HepG2 (cell line): ENCODE data around the gene ANKRD11. TPM values are rescaled to one million over a fixed set of nuclear protein-coding genes. Genes with fewer than 3 reads are reported as not detected.

ENCODE experiments used
- ATM ChIP-seq: fragments of 450-650 bp; IDR thresholded peaks from 2 replicates; pipeline ENCODE4 v1.7.1; 2017; ENCODE audit warnings: mild to moderate bottlenecking, borderline replicate concordance
- DMTF1 ChIP-seq: sonication (generic); formaldehyde crosslinking; IDR thresholded peaks from 2 replicates; pipeline ENCODE4 v1.4.0; 2020; ENCODE audit warnings: mild to moderate bottlenecking, missing genetic modification reagents
- HNF4G ChIP-seq, 2 experiments: sonication (generic) in 1 of 2; formaldehyde crosslinking in 1 of 2; IDR thresholded peaks; 2 replicates each; pipeline versions ENCODE4 v1.4.0 to v1.6.1; 2011 to 2020; ENCODE audit warnings: borderline replicate concordance in 2 of 2, low read depth in 2 of 2, mild to moderate bottlenecking in 2 of 2, low read length in 1 of 2, missing genetic modification reagents in 1 of 2, moderate library complexity in 1 of 2
- MIER2 ChIP-seq: IDR thresholded peaks from 2 replicates; pipeline ENCODE4 v1.6.1; 2016; ENCODE audit warnings: missing biosample characterization, missing genetic modification reagents
- NR1H2 ChIP-seq: sonication (generic); formaldehyde crosslinking; IDR thresholded peaks from 2 replicates; pipeline ENCODE4 v1.8.1; 2022; ENCODE audit warnings: low read depth, missing genetic modification reagents, borderline replicate concordance
- SPEN ChIP-seq: sonication (generic); formaldehyde crosslinking; IDR thresholded peaks from 2 replicates; pipeline ENCODE4 v1.5.1; 2020; ENCODE audit warnings: low read depth, mild to moderate bottlenecking, missing genetic modification reagents
- TCF12 ChIP-seq, 2 experiments: fragments of 450-650 bp in 1 of 2; sonication (generic) in 1 of 2; formaldehyde crosslinking in 1 of 2; IDR thresholded peaks; 2 replicates each; pipeline versions ENCODE4 v1.6.1 to v1.8.0; 2017 to 2022; ENCODE audit warnings: antibody characterized with exemption in 1 of 2, mild to moderate bottlenecking in 1 of 2, missing genetic modification reagents in 1 of 2, moderate library complexity in 1 of 2
- ZHX1 ChIP-seq: sonication (generic); formaldehyde crosslinking; IDR thresholded peaks from 2 replicates; pipeline ENCODE4 v1.8.1; 2022; ENCODE audit warnings: low read depth, mild to moderate bottlenecking, missing genetic modification reagents
- ZNF354B ChIP-seq: sonication (generic); formaldehyde crosslinking; IDR thresholded peaks from 2 replicates; pipeline ENCODE4 v1.8.0; 2022; ENCODE audit warnings: mild to moderate bottlenecking, missing genetic modification reagents
- ZNF503 ChIP-seq: sonication (generic); formaldehyde crosslinking; IDR thresholded peaks from 2 replicates; pipeline ENCODE4 v1.4.0; 2020; ENCODE audit warnings: missing genetic modification reagents
- ZNF614 ChIP-seq: IDR thresholded peaks from 2 replicates; pipeline ENCODE4 v1.6.1; 2018; ENCODE audit warnings: missing biosample characterization, missing genetic modification reagents, inconsistent platforms, borderline replicate concordance
- ZNF674 ChIP-seq: sonication (generic); formaldehyde crosslinking; IDR thresholded peaks from 2 replicates; pipeline ENCODE4 v1.5.0; 2020; ENCODE audit warnings: low read depth, mild to moderate bottlenecking, missing genetic modification reagents
- ZZZ3 ChIP-seq: sonication (generic); formaldehyde crosslinking; IDR thresholded peaks from 2 replicates; pipeline ENCODE4 v1.4.0; 2020; ENCODE audit warnings: missing genetic modification reagents, mild to moderate bottlenecking, borderline replicate concordance
- polyA plus RNA-seq, 8 experiments: library from polyadenylated mRNA; depleted of rRNA in 3 of 8; stranded (reverse) in 7 of 8; unstranded in 1 of 8; fragments of >200 nt; fragmentation: Illumina TruSeq in 4 of 8; extraction: Trizol in 4 of 8; gene quantifications; 2 replicates each; pipeline versions ENCODE4 v1.2.1 to v1.2.3, GENCODE V29; 2011 to 2016; ENCODE audit warnings: low read depth in 4 of 8, missing spikeins in 1 of 8, mixed read lengths in 1 of 8; ENCODE audit not compliant: insufficient read depth in 1 of 8
- total RNA-seq, 5 experiments: library from RNA; depleted of rRNA; stranded (reverse); fragments of >200 nt; fragmentation: Illumina TruSeq; extraction: Trizol; gene quantifications; 2 replicates each; pipeline ENCODE4 v1.2.3, GENCODE V29; 2016; ENCODE audit warnings: low read depth in 1 of 5

ANKRD11 gene
- total and polyA plus RNA-seq, 2 of the 13 experiments (the other 11 are each of a cell fraction or from before 2014, with no cell fraction given): 21.4 to 38.4 TPM

GRCh38 chr16:89338863-89339262 is 151.5 kb downstream of the ANKRD11 start (continued):
- TF ChIP-seq ZZZ3 (CRISPR knock-in tag) (no peak), DMTF1 (CRISPR knock-in tag) (no peak), ATM (no peak), ZNF354B (no peak), SPEN (CRISPR knock-in tag) (0 out of 2 replicates have a peak, but pooled peaks have one; percentile 27), NR1H2 (no peak), ZNF614 (CRISPR knock-in tag) (no peak), HNF4G (IDR thresholded peaks at IDR 0.05; ENCODE audit: borderline replicate concordance, low read depth, low read length) (peak; percentile 88), HNF4G (CRISPR knock-in tag; IDR thresholded peaks at IDR 0.05; ENCODE audit: borderline replicate concordance, low read depth) (peak; percentile 79; the same call in 1 of the 2 replicates), TCF12 (IDR thresholded peaks at IDR 0.05) (no peak), TCF12 (CRISPR knock-in tag; IDR thresholded peaks at IDR 0.05) (no peak), ZNF503 (CRISPR knock-in tag) (peak; percentile 74; the same call in 1 of the 2 replicates), ZHX1 (CRISPR knock-in tag) (peak; percentile 52; the same call in 1 of the 2 replicates), ZNF674 (CRISPR knock-in tag) (no peak), MIER2 (CRISPR knock-in tag) (no peak; the same call in 1 of the 2 replicates)
